ENCODE measurements around the gene SMAD7. TPM values are rescaled to one million over a fixed set of nuclear protein-coding genes. Genes with fewer than 3 reads are reported as not detected.

Gene SMAD7
- total RNA-seq, 1 donor from 2014 or later, result 53.6 TPM

GRCh38 chr18:48887905-48888772, 62.6 kb downstream of the SMAD7 start:
- H3K4me1 Mint-ChIP-seq (ENCODE audit: unreplicated experiment), result peaks cover 33% of the 10 kb centered on the region
- no peaks in the 10 kb centered on the region for H3K27me3 Mint-ChIP-seq (ENCODE audit: unreplicated experiment)
- no peak overlapping the region for H3K27ac Mint-ChIP-seq (ENCODE audit: unreplicated experiment)
- H3K4me3 Mint-ChIP-seq (ENCODE audit: unreplicated experiment), result no peak overlapping the region
- no peaks in the 10 kb centered on the region for H3K9me3 Mint-ChIP-seq (ENCODE audit: unreplicated experiment)
- H3K36me3 Mint-ChIP-seq (ENCODE audit: unreplicated experiment), result no peaks in the 10 kb centered on the region
- DNase-seq (ENCODE audit: extremely low spot score, unreplicated experiment), result no peak
- no peak for TF ChIP-seq CTCF (IDR thresholded peaks at IDR 0.05)

- Mint-ChIP-seq H3K4me1 (ENCODE audit: unreplicated experiment) (peaks cover 33% of the 10 kb centered on the region), H3K27me3 (ENCODE audit: unreplicated experiment) (no peaks in the 10 kb centered on the region), H3K9me3 (ENCODE audit: unreplicated experiment) (no peaks in the 10 kb centered on the region), H3K4me3 (ENCODE audit: unreplicated experiment) (no peak overlapping the region), H3K36me3 (ENCODE audit: unreplicated experiment) (no peaks in the 10 kb centered on the region), H3K27ac (ENCODE audit: unreplicated experiment) (no peak overlapping the region)
- no peak for DNase-seq (ENCODE audit: extremely low spot score, unreplicated experiment)
- no peak for TF ChIP-seq CTCF (IDR thresholded peaks at IDR 0.05)
Observed at GRCh38 chr18:48887294-48887904, 63.4 kb downstream of the SMAD7 start.

GRCh38 chr18:48886520-48887293, 64.1 kb downstream of the SMAD7 start:
- Mint-ChIP-seq H3K4me1 (ENCODE audit: unreplicated experiment) (peaks cover 33% of the 10 kb centered on the region), H3K4me3 (ENCODE audit: unreplicated experiment) (no peak overlapping the region), H3K27ac (ENCODE audit: unreplicated experiment) (no peak overlapping the region), H3K27me3 (ENCODE audit: unreplicated experiment) (no peaks in the 10 kb centered on the region), H3K36me3 (ENCODE audit: unreplicated experiment) (no peaks in the 10 kb centered on the region), H3K9me3 (ENCODE audit: unreplicated experiment) (no peaks in the 10 kb centered on the region)
- no peak for TF ChIP-seq CTCF (IDR thresholded peaks at IDR 0.05)
- no peak for DNase-seq (ENCODE audit: extremely low spot score, unreplicated experiment)

GRCh38 chr18:48885924-48886400, 64.8 kb downstream of the SMAD7 start:
- no peak for TF ChIP-seq CTCF (IDR thresholded peaks at IDR 0.05)
- H3K27me3 Mint-ChIP-seq (ENCODE audit: unreplicated experiment), result no peaks in the 10 kb centered on the region
- no peak overlapping the region for H3K4me3 Mint-ChIP-seq (ENCODE audit: unreplicated experiment)
- DNase-seq (ENCODE audit: extremely low spot score, unreplicated experiment), result no peak
- H3K36me3 Mint-ChIP-seq (ENCODE audit: unreplicated experiment), result peaks cover 3% of the 10 kb centered on the region
- no peak overlapping the region for H3K27ac Mint-ChIP-seq (ENCODE audit: unreplicated experiment)
- peaks cover 33% of the 10 kb centered on the region for H3K4me1 Mint-ChIP-seq (ENCODE audit: unreplicated experiment)
- H3K9me3 Mint-ChIP-seq (ENCODE audit: unreplicated experiment), result no peaks in the 10 kb centered on the region
